Measurements from ENCODE around the gene NKD1.

Gene NKD1

GRCh38 chr16:50616386-50616785 is 68.2 kb downstream of the NKD1 start:
- DNase-seq: no peak

GRCh38 chr16:50616883-50617645 is 68.9 kb downstream of the NKD1 start:
- DNase-seq: no peak

DNA sequence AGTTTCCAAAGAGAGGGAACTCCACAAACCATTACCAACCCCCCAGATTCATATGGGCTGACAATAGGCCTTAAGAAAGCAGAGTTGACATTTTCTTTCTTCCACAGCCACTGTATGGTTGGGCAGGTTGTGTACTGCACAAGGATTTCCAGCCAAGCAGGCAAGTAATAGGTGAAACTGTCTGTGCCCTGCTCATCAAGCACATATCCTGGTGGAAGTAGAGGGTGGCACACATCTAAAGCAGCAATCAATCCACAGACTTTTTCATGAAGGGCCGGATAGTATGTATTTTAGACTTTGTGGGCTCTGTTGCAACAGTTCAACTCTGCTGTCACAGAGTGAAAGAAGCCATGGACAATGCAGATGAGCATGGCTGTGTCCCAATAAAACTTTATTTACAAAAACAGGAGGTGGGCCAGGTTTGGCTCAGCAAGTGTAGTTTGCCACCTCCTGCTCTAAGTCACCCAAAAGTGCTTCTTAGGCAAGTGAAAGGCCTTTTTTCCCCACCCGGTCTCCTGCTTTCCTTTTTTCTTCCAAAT is 69.5 kb downstream of the NKD1 start:
- DNase-seq: no peak

GRCh38 chr16:50618238-50618918 is 70.2 kb downstream of the NKD1 start:
- no peak for DNase-seq

GRCh38 chr16:50619702-50620491 is 71.7 kb downstream of the NKD1 start:
- DNase-seq: no peak

- DNase-seq: no peak
These were observed 72.7 kb downstream of the NKD1 start for GRCh38 chr16:50620646-50621451.

DNA sequence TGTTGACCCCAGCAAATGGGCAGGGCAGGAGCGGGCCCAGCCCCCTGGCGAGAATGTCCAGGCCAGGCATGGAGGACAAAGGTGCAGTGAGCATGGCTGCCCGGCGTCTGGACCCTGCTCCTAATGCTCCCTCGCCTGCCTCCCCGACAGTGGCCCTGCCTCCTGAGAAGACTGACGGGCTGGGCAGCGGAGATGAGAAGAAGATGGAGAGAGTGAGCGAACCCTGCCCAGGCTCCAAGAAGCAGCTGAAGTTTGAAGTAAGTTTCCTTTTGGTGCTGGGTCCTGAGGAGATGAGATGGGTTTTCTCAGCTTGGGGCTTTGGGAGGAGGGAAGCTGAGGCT is 73.2 kb downstream of the NKD1 start:
- DNase-seq: no peak

GRCh38 chr16:50622029-50622428 is 73.8 kb downstream of the NKD1 start:
- no peak for DNase-seq

DNA sequence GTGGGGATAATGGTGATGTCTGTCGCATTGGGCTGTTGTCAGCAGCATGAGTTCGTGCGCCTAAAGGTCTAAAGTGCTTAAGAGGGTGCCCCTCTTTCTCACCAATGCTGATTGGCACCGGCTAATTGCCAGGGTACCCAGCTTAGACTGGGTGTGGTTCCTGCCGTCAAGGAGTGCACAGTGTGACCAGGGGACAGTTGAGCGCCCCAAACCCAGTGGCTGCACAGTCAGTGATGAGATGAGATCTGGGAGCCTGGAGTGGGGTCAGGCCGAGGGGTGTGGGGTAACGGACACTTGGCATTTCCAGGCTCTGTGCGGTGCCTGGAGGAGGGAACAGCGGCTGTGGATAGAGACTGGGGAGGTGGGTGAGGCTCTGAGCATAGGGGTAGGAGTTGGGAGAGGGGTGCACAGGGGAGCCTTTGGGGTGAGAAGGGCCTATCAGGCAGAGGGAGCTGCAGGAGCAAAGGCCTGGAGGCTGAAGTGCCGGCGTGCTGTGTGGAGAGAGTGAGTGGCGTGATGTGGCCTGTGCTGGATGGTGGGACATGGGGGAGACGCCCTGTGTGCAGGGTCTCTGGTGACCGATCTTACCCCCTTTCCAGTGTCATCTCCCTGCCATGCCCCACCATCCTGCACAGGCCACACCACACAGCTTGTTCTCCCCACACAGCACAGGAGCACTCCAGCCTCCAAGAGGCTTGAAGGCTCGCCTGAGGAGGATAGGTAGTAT is 74.6 kb downstream of the NKD1 start:
- DNase-seq: no peak

GRCh38 chr16:50624449-50624970 is 76.3 kb downstream of the NKD1 start:
- no peak for DNase-seq

- no peak for DNase-seq
These were observed 77.2 kb downstream of the NKD1 start for GRCh38 chr16:50625374-50625773.

- no peak for DNase-seq
These were observed 78.7 kb downstream of the NKD1 start for GRCh38 chr16:50626868-50627267.

DNA sequence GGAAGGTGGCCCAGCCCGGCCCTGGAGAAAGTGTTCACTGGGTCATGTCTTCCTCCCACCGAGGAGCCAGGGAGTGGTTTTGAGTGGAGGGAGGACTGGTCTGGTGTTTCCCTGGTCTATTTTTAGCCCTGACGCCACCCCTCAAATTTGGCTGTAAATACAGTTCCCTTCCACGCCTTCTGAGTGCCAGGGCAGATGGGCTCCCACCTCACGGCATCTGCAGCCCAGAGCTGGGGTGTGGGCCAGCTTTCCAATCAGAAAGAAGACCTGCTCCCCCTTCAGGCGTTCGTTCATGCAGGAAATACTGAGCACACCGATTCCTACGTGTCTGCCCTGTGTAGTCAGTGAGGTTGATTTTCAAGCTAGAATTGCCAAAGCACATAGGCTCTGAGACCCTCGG is 79.2 kb downstream of the NKD1 start:
- DNase-seq: no peak

GRCh38 chr16:50628156-50628802 is 80.1 kb downstream of the NKD1 start:
- no peak for DNase-seq

DNA sequence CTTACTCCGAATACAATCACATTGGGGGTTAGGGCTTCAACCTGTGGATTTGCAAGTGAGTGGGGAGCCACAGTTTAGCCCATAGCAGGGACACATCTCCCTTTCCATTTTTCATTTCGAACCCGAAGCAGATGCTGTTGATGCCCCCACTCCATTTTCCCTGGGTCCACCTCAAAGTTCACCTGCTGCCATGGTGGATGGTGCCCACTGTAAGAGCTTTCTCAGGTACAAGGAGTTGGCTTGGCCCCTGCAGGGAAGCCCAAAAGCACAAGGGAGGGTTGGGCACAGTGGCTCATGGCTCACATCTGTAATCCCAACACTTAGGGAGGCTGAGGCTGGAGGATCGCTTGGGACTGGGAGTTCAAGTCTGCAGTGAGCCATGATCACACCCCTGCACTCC is 81.1 kb downstream of the NKD1 start:
- no peak for DNase-seq

DNA sequence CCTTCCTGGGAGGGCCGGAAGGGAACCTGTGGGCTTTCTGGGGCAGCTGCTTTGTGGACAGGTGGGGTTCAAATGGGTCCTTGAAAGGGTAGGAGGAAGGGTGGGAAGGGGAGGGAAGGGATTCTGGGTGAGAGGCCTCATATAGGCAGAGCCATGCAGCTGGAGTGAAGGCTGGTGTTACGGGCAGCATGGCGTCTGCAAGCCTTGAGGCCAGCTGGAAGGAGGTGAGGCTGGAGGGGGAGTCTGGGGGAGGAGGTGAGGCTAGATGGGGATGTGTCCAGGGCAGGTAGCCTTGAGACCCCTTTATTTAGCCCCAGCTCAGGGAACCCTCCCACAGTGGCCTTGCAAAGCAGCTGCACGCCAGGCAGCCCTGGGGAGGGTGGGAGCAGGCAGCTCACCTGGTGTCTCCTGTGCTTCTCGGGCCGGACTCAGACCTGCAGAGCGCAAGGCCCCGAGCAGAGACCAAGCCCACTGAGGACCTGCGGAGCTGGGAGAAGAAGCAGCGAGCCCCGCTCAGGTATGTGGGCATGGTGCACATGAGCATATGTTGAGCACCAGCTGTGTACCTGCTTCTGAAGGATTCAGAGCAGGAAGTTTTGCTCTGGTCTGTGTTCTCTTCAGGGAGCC is 82.3 kb downstream of the NKD1 start:
- no peak for DNase-seq

DNA sequence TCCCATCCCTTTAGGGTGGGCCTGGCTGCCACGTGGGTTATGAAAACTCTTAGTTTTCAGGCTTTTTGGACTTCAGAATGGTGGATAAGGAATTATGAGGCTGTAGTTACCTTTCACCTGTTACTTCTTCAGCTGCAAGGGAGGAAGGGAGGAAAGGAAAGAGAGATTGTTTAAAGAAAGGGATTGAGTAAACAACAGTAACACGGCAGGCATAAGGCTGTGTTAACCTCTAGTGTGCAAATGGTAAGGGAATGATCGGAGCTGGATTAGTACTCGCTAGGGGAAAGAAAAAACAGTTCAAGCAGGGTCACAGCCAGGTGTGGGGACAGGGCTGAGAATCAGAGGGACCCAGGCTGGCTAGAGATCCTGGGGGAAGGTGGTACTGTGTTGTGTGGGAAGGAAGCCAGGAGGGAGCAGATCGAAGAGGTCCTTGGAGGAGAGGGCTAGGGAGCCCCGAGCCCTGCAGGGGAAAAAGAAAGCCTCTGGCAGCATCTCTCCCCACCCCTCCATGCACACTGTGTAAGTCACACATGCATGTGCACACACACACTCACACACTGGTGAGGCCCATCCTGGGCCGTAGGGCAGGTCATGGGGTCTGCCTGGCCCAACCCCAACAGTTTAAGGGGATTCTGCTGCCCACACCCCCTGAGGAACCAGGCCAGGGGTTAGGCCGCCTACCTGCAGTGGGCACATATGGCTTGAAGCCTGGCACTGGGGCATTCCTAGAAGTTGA is 83.2 kb downstream of the NKD1 start:
- peak; percentile 44 for DNase-seq

GRCh38 chr16:50631985-50632576 is 83.9 kb downstream of the NKD1 start:
- no peak for DNase-seq

DNA sequence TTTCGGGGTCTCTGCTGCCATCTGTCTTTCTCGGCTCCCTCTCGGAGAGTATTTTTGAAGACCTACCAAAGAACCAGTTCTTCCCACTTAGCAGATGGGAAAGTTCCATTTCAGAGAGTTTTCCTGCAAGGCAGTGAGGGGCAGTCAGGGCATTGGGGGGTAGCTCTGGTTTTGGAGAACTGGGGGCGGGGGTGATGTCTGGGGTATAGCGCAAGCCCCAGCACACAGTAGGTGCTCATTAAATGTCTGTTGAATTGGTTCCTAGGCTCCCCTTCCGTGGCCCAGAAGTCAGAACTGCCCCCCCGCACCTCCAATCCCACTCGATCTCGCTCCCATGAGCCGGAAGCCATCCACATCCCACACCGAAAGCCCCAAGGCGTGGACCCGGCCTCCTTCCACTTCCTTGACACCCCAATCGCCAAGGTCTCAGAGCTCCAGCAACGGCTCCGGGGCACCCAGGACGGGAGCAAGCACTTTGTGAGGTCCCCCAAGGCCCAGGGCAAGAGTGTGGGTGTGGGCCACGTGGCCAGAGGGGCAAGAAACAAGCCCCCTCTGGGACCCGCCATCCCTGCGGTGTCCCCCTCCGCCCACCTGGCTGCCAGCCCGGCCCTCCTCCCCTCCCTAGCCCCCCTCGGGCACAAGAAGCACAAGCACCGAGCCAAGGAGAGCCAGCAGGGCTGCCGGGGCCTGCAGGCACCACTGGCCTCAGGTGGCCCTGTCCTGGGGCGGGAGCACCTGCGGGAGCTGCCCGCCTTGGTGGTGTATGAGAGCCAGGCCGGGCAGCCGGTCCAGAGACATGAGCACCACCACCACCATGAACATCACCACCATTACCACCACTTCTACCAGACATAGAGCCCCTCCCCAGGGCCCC is 85.0 kb downstream of the NKD1 start:
- DNase-seq: no peak

Measured in NCI-H510A treated with DMSO at 0.1 percent for 48 hours (cell line).